ENCODE measurements around the gene GBX1. TPM values are rescaled to one million over a fixed set of nuclear protein-coding genes. Genes with fewer than 3 reads are reported as not detected.

GBX1 gene
- polyA plus RNA-seq, 1 donor (not counting 4 experiments of a cell fraction or from before 2014, with no cell fraction given) = not detected

- FAIRE-seq = no peak
- H3K36me3 ChIP-seq (ENCODE audit: control insufficient read depth in 2 of 2, extremely low read depth in 1 of 2, insufficient read depth in 2 of 2, low read length in 2 of 2) = peaks cover 0 to 2% of the 10 kb centered on the region in 2 experiments
- H3K4me1 ChIP-seq (ENCODE audit: control insufficient read depth, extremely low read depth, insufficient read depth, low read length) = no peaks in the 10 kb centered on the region
- H3K4me2 ChIP-seq (ENCODE audit: control insufficient read depth, extremely low read depth, insufficient read depth, low read depth, low read length) = no peak overlapping the region
- no peaks in the 10 kb centered on the region for H3K9me3 ChIP-seq (ENCODE audit: control insufficient read depth, low read depth, low read length)
- H3K9me1 ChIP-seq (ENCODE audit: control insufficient read depth, extremely low read depth, insufficient read depth, low read length) = no peaks in the 10 kb centered on the region
- no peaks in the 10 kb centered on the region for H3K27me3 ChIP-seq (ENCODE audit: control insufficient read depth, extremely low read depth, insufficient read depth, low read length)
- no peak overlapping the region for H3K4me3 ChIP-seq (ENCODE audit: control insufficient read depth in 2 of 3, extremely low read depth in 1 of 3, insufficient read depth in 2 of 3, low read depth in 1 of 3, low read length in 3 of 3)
- no peak for DNase-seq (ENCODE audit: low read depth, low spot score)
- H4K20me1 ChIP-seq (ENCODE audit: control insufficient read depth, extremely low read depth, insufficient read depth, low read length) = peaks cover 6% of the 10 kb centered on the region
- TF ChIP-seq CTCF (optimal IDR thresholded peaks at IDR 0.05 in 1 of 3, IDR thresholded peaks at IDR 0.05 in 1 of 3, conservative IDR thresholded peaks at IDR 0.05 in 1 of 3; ENCODE audit: extremely low read depth in 1 of 3, insufficient read depth in 2 of 3, low read length in 3 of 3) (no peak), EZH2 (IDR thresholded peaks at IDR 0.05; ENCODE audit: low read length) (no peak)
- dilution Hi-C loops (cut with MboI; ENCODE audit: extremely low pct_ligation_motif_present, low sequenced_read_pairs) = no loop called here
- H3K27ac ChIP-seq (ENCODE audit: control insufficient read depth, insufficient read depth, low read length) = no peak overlapping the region
- no peak overlapping the region for H3K9ac ChIP-seq (ENCODE audit: control insufficient read depth, extremely low read depth, insufficient read depth, low read length)
- peaks cover 55% of the 10 kb centered on the region for H3K79me2 ChIP-seq (ENCODE audit: control insufficient read depth, insufficient read depth, low read length)
- H2AFZ ChIP-seq (ENCODE audit: control insufficient read depth, low read length) = no peak overlapping the region
Measured at GRCh38 chr7:151104411-151105235, 62.9 kb downstream of the GBX1 start.

GRCh38 chr7:151103973-151104372, 63.5 kb downstream of the GBX1 start:
- H2AFZ ChIP-seq (ENCODE audit: control insufficient read depth, low read length) = no peak overlapping the region
- TF ChIP-seq EZH2 (IDR thresholded peaks at IDR 0.05; ENCODE audit: low read length) = no peak
- TF ChIP-seq CTCF (optimal IDR thresholded peaks at IDR 0.05 in 1 of 3, IDR thresholded peaks at IDR 0.05 in 1 of 3, conservative IDR thresholded peaks at IDR 0.05 in 1 of 3; ENCODE audit: extremely low read depth in 1 of 3, insufficient read depth in 2 of 3, low read length in 3 of 3) = no peak
- peaks cover 6% of the 10 kb centered on the region for H4K20me1 ChIP-seq (ENCODE audit: control insufficient read depth, extremely low read depth, insufficient read depth, low read length)
- H3K9ac ChIP-seq (ENCODE audit: control insufficient read depth, extremely low read depth, insufficient read depth, low read length) = no peak overlapping the region
- H3K4me2 ChIP-seq (ENCODE audit: control insufficient read depth, extremely low read depth, insufficient read depth, low read depth, low read length) = no peak overlapping the region
- H3K4me1 ChIP-seq (ENCODE audit: control insufficient read depth, extremely low read depth, insufficient read depth, low read length) = no peaks in the 10 kb centered on the region
- H3K9me1 ChIP-seq (ENCODE audit: control insufficient read depth, extremely low read depth, insufficient read depth, low read length) = no peaks in the 10 kb centered on the region
- peaks cover 60% of the 10 kb centered on the region for H3K79me2 ChIP-seq (ENCODE audit: control insufficient read depth, insufficient read depth, low read length)
- dilution Hi-C loops (cut with MboI; ENCODE audit: extremely low pct_ligation_motif_present, low sequenced_read_pairs) = no loop called here
- FAIRE-seq (no peak), DNase-seq (ENCODE audit: low read depth, low spot score) (no peak)
- no peaks in the 10 kb centered on the region for H3K9me3 ChIP-seq (ENCODE audit: control insufficient read depth, low read depth, low read length)
- no peak overlapping the region for H3K4me3 ChIP-seq (ENCODE audit: control insufficient read depth in 2 of 3, extremely low read depth in 1 of 3, insufficient read depth in 2 of 3, low read depth in 1 of 3, low read length in 3 of 3)
- no peaks in the 10 kb centered on the region for H3K27me3 ChIP-seq (ENCODE audit: control insufficient read depth, extremely low read depth, insufficient read depth, low read length)
- no peak overlapping the region for H3K27ac ChIP-seq (ENCODE audit: control insufficient read depth, insufficient read depth, low read length)
- peaks cover 0 to 2% of the 10 kb centered on the region in 2 experiments for H3K36me3 ChIP-seq (ENCODE audit: control insufficient read depth in 2 of 2, extremely low read depth in 1 of 2, insufficient read depth in 2 of 2, low read length in 2 of 2)
